GM06990 (cell line): ENCODE data around the gene FDX1.
"Not testable (repeated sequence)": the region's sequence is repeated elsewhere in the genome, so short reads cannot be mapped to it uniquely, and the experiment has no call there.

Source experiments
- DNase-seq: peaks from one replicate; pipeline ENCODE4 v3.0.0-alpha.2; 2011; ENCODE audit not compliant: insufficient read length; ENCODE audit errors: extremely low read depth
- H3K27me3 ChIP-seq: replicated peaks from 2 replicates; pipeline ENCODE4 v1.6.0; 2011; ENCODE audit warnings: low read length; ENCODE audit not compliant: control insufficient read depth, insufficient read depth
- H3K36me3 ChIP-seq: 2 replicates; pipeline ENCODE4 v1.5.1; 2011; ENCODE audit warnings: low read length; ENCODE audit not compliant: control insufficient read depth, insufficient read depth
- H3K4me3 ChIP-seq: replicated peaks from 2 replicates; pipeline ENCODE4 v1.5.1; 2011; ENCODE audit warnings: low read depth, mild to moderate bottlenecking, control low read depth, low read length
- CTCF ChIP-seq: IDR thresholded peaks from 2 replicates; pipeline ENCODE4 v1.5.1; 2011; ENCODE audit warnings: low read length, control low read depth, mild to moderate bottlenecking, inconsistent platforms; ENCODE audit not compliant: insufficient read depth, poor library complexity, severe bottlenecking

The FDX1 gene

GRCh38 chr11:110429731-110430266 is at the start of gene FDX1:
FDX1 (plus strand) TSS chr11:110429948; CDS start chr11:110430121, 173 bp downstream.
- Histone ChIP-seq H3K4me3 (peak within 1 kb of the TSS; percentile 92), H3K27me3 (no peaks in the 10 kb centered on the region), H3K36me3 (no peaks in the 10 kb centered on the region)
- TF ChIP-seq CTCF, result peak; percentile 5
- peak; percentile 92 for DNase-seq

GRCh38 chr11:110380836-110381622 is 48.7 kb upstream of the FDX1 start:
- Histone ChIP-seq H3K27me3 (no peaks in the 10 kb centered on the region), H3K36me3 (no peaks in the 10 kb centered on the region), H3K4me3 (no peak overlapping the region)
- no peak for TF ChIP-seq CTCF
- no peak for DNase-seq

- not testable (repeated sequence) for H3K27me3 ChIP-seq, H3K4me3 ChIP-seq, DNase-seq, H3K36me3 ChIP-seq
Observed at GRCh38 chr11:110388231-110388630, 41.5 kb upstream of the FDX1 start.

GRCh38 chr11:110389965-110390364 is 39.8 kb upstream of the FDX1 start:
- Histone ChIP-seq H3K36me3 (no peaks in the 10 kb centered on the region), H3K27me3 (no peaks in the 10 kb centered on the region), H3K4me3 (no peak overlapping the region)
- no peak for DNase-seq
- no peak for TF ChIP-seq CTCF

- Histone ChIP-seq H3K27me3 (no peaks in the 10 kb centered on the region), H3K4me3 (no peak overlapping the region), H3K36me3 (no peaks in the 10 kb centered on the region)
- DNase-seq, result no peak
- no peak for TF ChIP-seq CTCF
Observed at GRCh38 chr11:110392056-110392455, 37.7 kb upstream of the FDX1 start.

- not testable (repeated sequence) for H3K27me3 ChIP-seq, H3K36me3 ChIP-seq, H3K4me3 ChIP-seq, DNase-seq
Observed at GRCh38 chr11:110397668-110398286, 32.0 kb upstream of the FDX1 start.

GRCh38 chr11:110403585-110403984 is 26.2 kb upstream of the FDX1 start:
- not testable (repeated sequence) for H3K27me3 ChIP-seq, H3K36me3 ChIP-seq, H3K4me3 ChIP-seq, DNase-seq

- DNase-seq, H3K4me3 ChIP-seq, H3K27me3 ChIP-seq, H3K36me3 ChIP-seq: not testable (repeated sequence)
Observed at GRCh38 chr11:110405636-110406035, 24.1 kb upstream of the FDX1 start.
